PFSK-1 (cell line): ENCODE measurements around the gene CLCN4.

Source experiments
- FOXP2 ChIP-seq: optimal IDR thresholded peaks from 2 replicates; pipeline ENCODE3; 2011; ENCODE audit warnings: borderline replicate concordance, control low read depth, inconsistent platforms; ENCODE audit not compliant: insufficient read depth; ENCODE audit errors: extremely low read length, extremely low read depth
- POLR2AphosphoS5 ChIP-seq: IDR thresholded peaks from 2 replicates; pipeline ENCODE4 v1.6.1; 2012; ENCODE audit warnings: low read depth, mild to moderate bottlenecking, control low read depth, low read length, moderate library complexity
- SIN3A ChIP-seq: IDR thresholded peaks from 2 replicates; pipeline ENCODE4 v1.6.1; 2012; ENCODE audit warnings: mild to moderate bottlenecking, low read length, moderate library complexity, borderline replicate concordance; ENCODE audit not compliant: insufficient read depth
- TAF1 ChIP-seq: IDR thresholded peaks from 2 replicates; pipeline ENCODE4 v1.6.1; 2012; ENCODE audit warnings: low read length, control low read depth, borderline replicate concordance; ENCODE audit not compliant: insufficient read depth
- TF ChIP-seq, protein P1 (sequence below), 2 experiments: IDR thresholded peaks; 2 replicates each; pipeline versions ENCODE4 v1.6.1 to v1.8.0; 2011 to 2012; ENCODE audit warnings: low read depth in 2 of 2, low read length in 2 of 2, control low read depth in 1 of 2, inconsistent platforms in 1 of 2, mild to moderate bottlenecking in 1 of 2, moderate library complexity in 1 of 2; ENCODE audit not compliant: insufficient read depth in 1 of 2

The CLCN4 gene

DNA sequence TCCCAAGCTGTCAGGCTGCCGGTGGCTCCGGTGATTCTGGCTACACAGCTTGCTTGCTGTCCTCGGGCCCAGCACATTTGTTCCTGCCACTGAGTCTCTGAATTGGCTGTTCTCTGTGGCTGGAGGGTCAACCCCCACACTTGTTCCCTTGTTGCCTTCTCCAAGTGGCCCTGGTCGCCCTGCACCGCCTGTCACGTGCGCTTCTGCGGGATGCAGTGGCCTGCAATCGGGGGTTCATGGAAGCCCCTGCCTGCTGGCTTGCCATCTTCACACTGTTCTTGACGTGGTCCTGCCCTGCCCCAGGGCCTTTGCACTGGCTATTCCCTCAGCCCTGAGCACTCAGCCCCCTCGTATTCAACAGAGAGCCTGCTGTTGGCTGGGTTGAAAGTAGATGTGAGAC, 8.1 kb downstream of the CLCN4 start:
- TF ChIP-seq FOXP2 (no peak), TAF1 (no peak), POLR2AphosphoS5 (no peak), SIN3A (no peak)
- TF ChIP-seq, protein P1, sequence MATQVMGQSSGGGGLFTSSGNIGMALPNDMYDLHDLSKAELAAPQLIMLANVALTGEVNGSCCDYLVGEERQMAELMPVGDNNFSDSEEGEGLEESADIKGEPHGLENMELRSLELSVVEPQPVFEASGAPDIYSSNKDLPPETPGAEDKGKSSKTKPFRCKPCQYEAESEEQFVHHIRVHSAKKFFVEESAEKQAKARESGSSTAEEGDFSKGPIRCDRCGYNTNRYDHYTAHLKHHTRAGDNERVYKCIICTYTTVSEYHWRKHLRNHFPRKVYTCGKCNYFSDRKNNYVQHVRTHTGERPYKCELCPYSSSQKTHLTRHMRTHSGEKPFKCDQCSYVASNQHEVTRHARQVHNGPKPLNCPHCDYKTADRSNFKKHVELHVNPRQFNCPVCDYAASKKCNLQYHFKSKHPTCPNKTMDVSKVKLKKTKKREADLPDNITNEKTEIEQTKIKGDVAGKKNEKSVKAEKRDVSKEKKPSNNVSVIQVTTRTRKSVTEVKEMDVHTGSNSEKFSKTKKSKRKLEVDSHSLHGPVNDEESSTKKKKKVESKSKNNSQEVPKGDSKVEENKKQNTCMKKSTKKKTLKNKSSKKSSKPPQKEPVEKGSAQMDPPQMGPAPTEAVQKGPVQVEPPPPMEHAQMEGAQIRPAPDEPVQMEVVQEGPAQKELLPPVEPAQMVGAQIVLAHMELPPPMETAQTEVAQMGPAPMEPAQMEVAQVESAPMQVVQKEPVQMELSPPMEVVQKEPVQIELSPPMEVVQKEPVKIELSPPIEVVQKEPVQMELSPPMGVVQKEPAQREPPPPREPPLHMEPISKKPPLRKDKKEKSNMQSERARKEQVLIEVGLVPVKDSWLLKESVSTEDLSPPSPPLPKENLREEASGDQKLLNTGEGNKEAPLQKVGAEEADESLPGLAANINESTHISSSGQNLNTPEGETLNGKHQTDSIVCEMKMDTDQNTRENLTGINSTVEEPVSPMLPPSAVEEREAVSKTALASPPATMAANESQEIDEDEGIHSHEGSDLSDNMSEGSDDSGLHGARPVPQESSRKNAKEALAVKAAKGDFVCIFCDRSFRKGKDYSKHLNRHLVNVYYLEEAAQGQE (IDR thresholded peaks at IDR 0.05; ENCODE audit: insufficient read depth in 1 of 2, low read depth in 2 of 2, low read length in 2 of 2): no peak

DNA sequence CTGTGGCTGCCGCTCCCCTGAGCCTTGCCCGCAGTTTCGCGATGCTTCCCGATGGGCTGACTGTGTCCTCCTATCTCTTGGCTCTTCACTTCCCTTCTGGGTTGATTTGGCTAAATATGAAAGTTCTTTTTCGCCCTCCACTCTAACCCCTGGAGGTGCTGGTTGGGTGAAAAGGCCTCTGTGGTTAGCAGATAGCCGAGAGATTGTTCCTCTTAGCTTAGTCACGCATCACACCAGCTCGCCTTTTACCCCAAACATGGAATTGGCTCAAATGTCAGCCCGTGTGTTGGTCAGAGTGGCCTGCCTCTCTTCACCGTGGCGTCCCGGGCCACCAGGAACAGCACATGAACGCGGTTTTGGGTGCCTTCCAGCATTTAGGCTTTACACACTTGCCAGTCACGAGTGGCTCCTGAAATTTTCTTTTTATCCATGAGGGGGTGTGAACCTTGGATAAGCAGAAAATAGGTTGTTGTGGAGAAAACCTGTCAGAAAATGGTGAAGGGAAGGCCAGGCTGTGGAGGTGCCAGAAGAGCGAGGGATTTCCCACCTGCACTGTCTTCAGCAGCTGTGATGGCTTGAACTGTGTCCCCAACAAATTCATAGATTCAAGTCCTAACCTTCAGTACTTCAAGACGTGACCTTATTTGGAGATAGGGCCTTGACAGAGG, 8.9 kb downstream of the CLCN4 start:
- TF ChIP-seq SIN3A (no peak), POLR2AphosphoS5 (no peak), TAF1 (no peak), FOXP2 (no peak)
- TF ChIP-seq, protein P1 (IDR thresholded peaks at IDR 0.05; ENCODE audit: insufficient read depth in 1 of 2, low read depth in 2 of 2, low read length in 2 of 2): no peak

DNA sequence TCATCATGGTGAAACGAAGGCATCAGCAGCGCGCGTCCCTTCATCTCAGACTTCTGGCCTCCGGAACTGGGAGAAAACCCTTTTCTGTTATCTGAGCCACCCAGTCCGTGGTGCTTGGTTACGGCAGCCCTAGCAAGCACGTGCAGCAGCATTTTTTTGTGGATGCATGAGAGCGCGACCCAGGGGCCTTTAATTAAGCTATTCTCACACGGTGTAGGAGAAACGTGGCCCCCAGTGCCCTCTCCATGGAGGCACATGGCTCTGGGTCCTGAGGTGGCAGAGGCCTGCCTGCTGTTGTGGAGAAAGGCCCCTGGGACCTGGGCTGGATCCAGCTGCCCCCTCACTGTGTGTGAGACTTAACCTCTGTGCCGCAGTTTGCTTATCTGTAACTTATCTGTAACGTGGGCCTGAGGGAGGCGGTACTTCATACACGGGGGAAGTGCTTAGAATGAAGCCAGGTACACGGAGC, 9.5 kb downstream of the CLCN4 start:
- TF ChIP-seq FOXP2: no peak
- TF ChIP-seq, protein P1 (IDR thresholded peaks at IDR 0.05; ENCODE audit: insufficient read depth in 1 of 2, low read depth in 2 of 2, low read length in 2 of 2): no peak
- no peak for TF ChIP-seq SIN3A

DNA sequence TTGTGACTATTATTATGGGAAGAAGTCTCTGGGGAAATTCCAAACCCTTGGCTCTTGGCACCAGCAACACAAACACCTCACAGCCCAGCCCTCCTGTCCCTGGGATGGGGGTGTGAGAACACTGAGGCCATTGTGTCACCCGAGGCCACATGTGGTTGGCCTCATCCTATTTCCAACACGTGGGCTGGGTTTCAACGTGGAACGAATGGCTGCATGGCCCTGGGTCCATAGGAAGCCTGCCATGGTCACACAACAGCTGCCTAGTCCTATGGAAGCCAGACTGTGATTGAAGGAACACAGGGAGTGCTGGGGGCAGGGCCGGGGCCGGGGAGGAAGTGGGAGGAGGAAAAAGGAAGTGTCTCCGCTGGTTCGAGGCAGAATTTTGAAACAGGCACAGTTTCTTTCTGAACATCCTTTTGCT, 10.0 kb downstream of the CLCN4 start:
- no peak for TF ChIP-seq SIN3A
- TF ChIP-seq, protein P1 (IDR thresholded peaks at IDR 0.05; ENCODE audit: insufficient read depth in 1 of 2, low read depth in 2 of 2, low read length in 2 of 2): no peak
- no peak for TF ChIP-seq TAF1
- TF ChIP-seq POLR2AphosphoS5: no peak
- TF ChIP-seq FOXP2: no peak

DNA sequence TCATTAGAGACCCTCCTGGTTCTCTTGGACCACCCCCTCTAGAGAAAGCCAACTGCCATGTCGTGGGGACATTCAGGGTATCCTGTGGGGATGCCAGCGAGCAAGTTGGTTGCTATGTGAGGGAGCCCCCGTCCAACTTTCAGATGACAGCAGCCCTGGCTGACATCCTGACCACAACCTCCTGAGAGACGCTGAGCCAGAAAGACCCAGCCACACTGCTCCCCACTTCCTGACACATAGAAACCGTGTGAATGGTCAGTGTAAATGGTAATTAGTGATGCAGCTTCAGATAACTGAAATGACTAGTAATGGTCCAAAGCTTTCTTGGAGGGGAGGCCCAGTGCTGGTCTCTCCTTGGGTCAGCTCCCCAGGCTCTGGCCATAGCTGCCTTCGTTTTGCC, 10.8 kb downstream of the CLCN4 start:
- TF ChIP-seq, protein P1 (IDR thresholded peaks at IDR 0.05; ENCODE audit: insufficient read depth in 1 of 2, low read depth in 2 of 2, low read length in 2 of 2): no peak
- TF ChIP-seq SIN3A (no peak), TAF1 (no peak), POLR2AphosphoS5 (no peak), FOXP2 (no peak)
